A549 (cell line): ENCODE data around the gene FMNL2. TPM values are rescaled to one million over a fixed set of nuclear protein-coding genes. Genes with fewer than 3 reads are reported as not detected.

Source experiments
- ATAC-seq, 2 experiments: fragments of 200-7000 bp in 1 of 2; fragments of >200 bp in 1 of 2; cut with Nextera tagmentation in 1 of 2; cut with Tn5 transposase in 1 of 2; 3 replicates each; pipeline versions ENCODE4 v1.8.0 to v1.9.1; 2018 to 2020; ENCODE audit warnings: mild to moderate bottlenecking in 1 of 2, moderate library complexity in 1 of 2
- CTCF ChIA-PET: fragments of 300-600 bp; sonication (Branson Sonifier 250); formaldehyde crosslinking; extraction: SDS; loops from one replicate; lab custom pipeline; 2021; ENCODE audit warnings: antibody characterized with exemption, inconsistent platforms; lab: Yijun Ruan, JAX
- POLR2A ChIA-PET: fragments of 350-600 bp; formaldehyde crosslinking; extraction: SDS; loops from one replicate; lab custom pipeline; 2021; ENCODE audit warnings: antibody characterized with exemption, inconsistent platforms; lab: Yijun Ruan, JAX
- DNase-seq, 2 experiments: peaks; one replicate each; pipeline versions ENCODE4 v3.0.0 to v3.0.0-alpha.2; 2011 to 2016; ENCODE audit warnings: low read depth in 1 of 2, low spot score in 1 of 2
- FAIRE-seq: peaks from 2 replicates; lab custom pipeline; 2011; peaks lifted over from hg19 to GRCh38; lab: Jason Lieb, UNC
- H3K27ac ChIP-seq, 2 experiments: fragments of >200 bp; sonication (Bioruptor Twin); formaldehyde crosslinking; 3 replicates each; pipeline ENCODE4 v1.5.1; 2016 to 2017
- H3K4me1 ChIP-seq: fragments of >200 bp; sonication (Bioruptor Twin); formaldehyde crosslinking; 3 replicates; pipeline ENCODE4 v1.6.1; 2016
- H3K4me2 ChIP-seq: fragments of >200 bp; sonication (Bioruptor Twin); formaldehyde crosslinking; 3 replicates; pipeline ENCODE4 v1.6.1; 2016
- H3K4me3 ChIP-seq: fragments of >200 bp; sonication (Bioruptor Twin); formaldehyde crosslinking; 3 replicates; pipeline ENCODE4 v1.5.1; 2016
- H3K9me3 ChIP-seq: fragments of >200 bp; sonication (Bioruptor Twin); formaldehyde crosslinking; 3 replicates; pipeline ENCODE4 v1.6.1; 2016
- CBX2 ChIP-seq: fragments of 200-600 bp; sonication (generic); IDR thresholded peaks from 2 replicates; pipeline ENCODE4 v1.6.1; 2016; ENCODE audit warnings: low read depth, mild to moderate bottlenecking, borderline replicate concordance
- CEBPB ChIP-seq, 2 experiments: fragments of >200 bp in 1 of 2; sonication (Bioruptor Twin) in 1 of 2; formaldehyde crosslinking in 1 of 2; IDR thresholded peaks; 2 replicates each; pipeline ENCODE4 v1.6.1; 2012 to 2016
- CHD2 ChIP-seq: fragments of 150-350 bp; IDR thresholded peaks from 2 replicates; pipeline ENCODE4 v1.6.1; 2014; ENCODE audit warnings: low read length; ENCODE audit not compliant: partially characterized antibody
- CHD4 ChIP-seq: fragments of 200-600 bp; sonication (generic); IDR thresholded peaks from 2 replicates; pipeline ENCODE4 v1.6.1; 2016; ENCODE audit warnings: antibody characterized with exemption, mild to moderate bottlenecking, borderline replicate concordance
- EHF ChIP-seq: fragments of 250-450 bp; sonication (Bioruptor Pico); IDR thresholded peaks from 2 replicates; pipeline ENCODE4 v1.5.0; 2020; ENCODE audit warnings: mild to moderate bottlenecking
- EHMT2 ChIP-seq: fragments of 200-600 bp; sonication (generic); IDR thresholded peaks from 2 replicates; pipeline ENCODE4 v1.6.1; 2016; ENCODE audit warnings: antibody characterized with exemption, low read depth, mild to moderate bottlenecking, moderate library complexity
- EP300 ChIP-seq, 2 experiments: fragments of >200 bp; sonication (Bioruptor Twin); formaldehyde crosslinking; IDR thresholded peaks; 2 replicates in 1 of 2; 3 replicates in 1 of 2; pipeline ENCODE4 v1.6.1; 2016 to 2017
- FOSL2 ChIP-seq, 2 experiments: fragments of 450-650 bp in 1 of 2; fragments of >200 bp in 1 of 2; sonication (Bioruptor Twin) in 1 of 2; formaldehyde crosslinking; IDR thresholded peaks; 2 replicates each; pipeline versions ENCODE4 v1.5.0 to v1.6.1; 2016 to 2020; ENCODE audit warnings: mild to moderate bottlenecking in 1 of 2, moderate library complexity in 1 of 2
- GATA3 ChIP-seq: IDR thresholded peaks from 2 replicates; pipeline ENCODE4 v1.6.1; 2012; ENCODE audit warnings: borderline replicate concordance
- HDAC2 ChIP-seq: fragments of 200-600 bp; sonication (generic); IDR thresholded peaks from 2 replicates; pipeline ENCODE4 v1.6.1; 2016
- HEYL ChIP-seq: fragments of 250-450 bp; sonication (Bioruptor Pico); IDR thresholded peaks from 2 replicates; pipeline ENCODE4 v1.8.0; 2021; ENCODE audit warnings: mild to moderate bottlenecking, moderate library complexity
- HOXA7 ChIP-seq: fragments of 250-450 bp; sonication (Bioruptor Pico); IDR thresholded peaks from 2 replicates; pipeline ENCODE4 v1.5.0; 2020; ENCODE audit warnings: mild to moderate bottlenecking, moderate library complexity
- KDM5A ChIP-seq: fragments of 200-600 bp; sonication (generic); IDR thresholded peaks from 2 replicates; pipeline ENCODE4 v1.6.1; 2016; ENCODE audit warnings: antibody characterized with exemption, mild to moderate bottlenecking
- MAFK ChIP-seq: fragments of 450-650 bp; IDR thresholded peaks from 2 replicates; pipeline ENCODE4 v1.6.1; 2014; ENCODE audit not compliant: partially characterized antibody
- MAZ ChIP-seq: fragments of 150-350 bp; IDR thresholded peaks from 2 replicates; pipeline ENCODE4 v1.6.1; 2014; ENCODE audit warnings: antibody characterized with exemption, low read depth, low read length, borderline replicate concordance
- MYC ChIP-seq: IDR thresholded peaks from 2 replicates; pipeline ENCODE4 v1.6.1; 2012; ENCODE audit warnings: mild to moderate bottlenecking, inconsistent platforms, low read length, improper control_type of control experiment, borderline replicate concordance
- NPAS2 ChIP-seq: fragments of 250-450 bp; sonication (Bioruptor Pico); IDR thresholded peaks from 2 replicates; pipeline ENCODE4 v1.8.0; 2022; ENCODE audit warnings: mild to moderate bottlenecking, moderate library complexity, borderline replicate concordance
- POLR2A ChIP-seq: IDR thresholded peaks from 2 replicates; pipeline ENCODE4 v1.6.1; 2012; ENCODE audit warnings: mild to moderate bottlenecking, low read length
- POLR2AphosphoS2 ChIP-seq: conservative IDR thresholded peaks from 2 replicates; pipeline ENCODE4 v1.6.1; 2012; ENCODE audit warnings: low read length, improper control_type of control experiment, inconsistent platforms
- RAD21 ChIP-seq, 2 experiments: fragments of >200 bp in 1 of 2; sonication (Bioruptor Twin) in 1 of 2; formaldehyde crosslinking in 1 of 2; IDR thresholded peaks in 1 of 2; conservative IDR thresholded peaks in 1 of 2; 2 replicates in 1 of 2; 3 replicates in 1 of 2; pipeline ENCODE4 v1.6.1; 2012 to 2018; ENCODE audit warnings: inconsistent platforms in 1 of 2
- SREBF2 ChIP-seq: fragments of 450-650 bp; IDR thresholded peaks from 2 replicates; pipeline ENCODE4 v1.6.1; 2014; ENCODE audit warnings: mild to moderate bottlenecking, moderate library complexity
- TFCP2L1 ChIP-seq: fragments of 250-450 bp; sonication (Bioruptor Pico); IDR thresholded peaks from 2 replicates; pipeline ENCODE4 v1.5.0; 2021; ENCODE audit warnings: mild to moderate bottlenecking
- WGBS: methylation state at CpG from one replicate; pipeline ENCODE4 v1.1.6; 2017; ENCODE audit errors: missing lambda C conversion rate; 5-methylcytosine and 5-hydroxymethylcytosine counted together
- polyA plus RNA-seq, 4 experiments: library from polyadenylated mRNA; depleted of rRNA in 3 of 4; stranded (reverse); fragments of >200 nt; fragmentation: RNase III in 1 of 4; extraction: RNeasy Plus Mini Kit Qiagen cat#74134 plus additional on column Dnase treatment in 1 of 4; gene quantifications; 2 replicates in 3 of 4; 3 replicates in 1 of 4; pipeline ENCODE4 v1.2.3, GENCODE V29; 2011 to 2017
- TF ChIP-seq, protein P1 (sequence below): IDR thresholded peaks from 2 replicates; pipeline ENCODE4 v1.6.1; 2012; ENCODE audit warnings: low read depth, borderline replicate concordance
- TF ChIP-seq, protein P2 (sequence below): fragments of 450-650 bp; IDR thresholded peaks from 2 replicates; pipeline ENCODE4 v1.6.1; 2014; ENCODE audit warnings: antibody characterized with exemption
- TF ChIP-seq, protein P3 (sequence below): fragments of >200 bp; sonication (Bioruptor Twin); formaldehyde crosslinking; IDR thresholded peaks from 2 replicates; pipeline ENCODE4 v1.6.1; 2016
- TF ChIP-seq, protein P4 (sequence below): fragments of 250-450 bp; sonication (Bioruptor Pico); IDR thresholded peaks from 2 replicates; pipeline ENCODE4 v1.5.0; 2020; ENCODE audit warnings: low read depth, mild to moderate bottlenecking, moderate library complexity
- TF ChIP-seq, protein P5 (sequence below): fragments of >200 bp; sonication (Bioruptor Twin); formaldehyde crosslinking; IDR thresholded peaks from 3 replicates; pipeline ENCODE4 v1.5.1; 2016

FMNL2 gene
- polyA plus RNA-seq, 2 of the 4 experiments (the other 2 are of a cell fraction): 27.9 to 36.5 TPM

DNA sequence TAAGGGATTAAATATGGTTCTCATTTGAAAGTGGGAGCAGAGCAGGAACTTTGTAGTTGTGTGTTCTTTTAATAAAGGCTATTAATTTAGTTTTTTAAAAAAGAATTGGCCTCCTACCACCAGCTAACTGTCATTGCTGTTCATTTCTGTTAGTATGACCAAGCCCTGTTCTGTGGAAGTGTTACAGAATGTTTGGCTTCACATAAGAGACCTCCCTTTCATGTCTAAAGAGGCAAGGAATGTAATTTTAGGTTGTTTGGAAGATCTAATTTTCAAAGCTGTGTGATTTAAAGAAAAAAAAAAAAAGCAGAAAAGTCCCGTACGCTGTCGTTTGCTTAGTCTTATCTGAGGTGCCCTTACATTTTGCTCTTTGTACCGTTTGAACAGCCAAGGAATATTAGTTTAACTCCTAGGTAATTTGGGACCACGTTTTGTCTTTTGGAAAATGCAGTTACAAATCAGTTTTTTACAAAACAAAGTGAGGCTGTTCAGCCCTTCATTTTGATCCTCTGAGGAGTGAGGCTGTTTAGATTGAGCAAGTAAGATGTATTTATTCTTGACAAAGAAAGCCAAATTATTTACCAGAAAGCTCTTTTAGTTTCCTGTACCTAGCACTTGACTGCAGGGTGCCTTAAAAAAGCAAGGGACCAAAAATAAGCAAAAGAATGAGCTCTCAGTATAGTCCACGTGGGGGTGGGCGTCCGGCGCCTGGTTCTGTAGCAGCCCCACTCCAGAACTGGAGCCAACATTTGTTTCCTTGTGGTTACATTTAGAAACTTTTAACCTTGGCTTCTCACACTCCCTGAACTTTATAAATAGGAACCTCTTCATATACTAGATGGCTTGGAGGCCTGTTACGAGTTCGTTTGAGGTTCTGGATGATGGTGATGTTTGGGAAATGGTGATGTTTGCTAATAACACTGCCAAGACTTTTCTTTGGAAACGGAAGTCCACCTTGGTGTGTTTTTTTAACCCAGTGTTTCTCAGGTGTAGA lies 136.2 kb downstream of the FMNL2 start:
- POLR2A ChIA-PET: no interaction called here
- Histone ChIP-seq H3K4me2 (peak overlapping the region; percentile 74), H3K4me1 (peaks cover 98% of the 10 kb centered on the region), H3K27ac (peak overlapping the region; percentile 69 to 81; a peak in 5 of 6 replicates), H3K4me3 (no peak overlapping the region), H3K9me3 (no peaks in the 10 kb centered on the region)
- DNase-seq: no peak
- CTCF ChIA-PET: interaction anchor here (0.7 to 1.7 kb wide), 5 partner anchors 7 to 165 kb away, joined by 3 to 6 read pairs (median 3); no protein-coding TSS in a partner anchor
- TF ChIP-seq EHF (CRISPR knock-in tag) (no peak), CBX2 (no peak), SREBF2 (no peak), MAFK (no peak), RAD21 (conservative IDR thresholded peaks at IDR 0.05 in 1 of 2, IDR thresholded peaks at IDR 0.05 in 1 of 2) (no peak), CHD2 (no peak), HEYL (no peak), POLR2AphosphoS2 (no peak), GATA3 (no peak), MYC (no peak), KDM5A (no peak), CHD4 (no peak), CEBPB (IDR thresholded peaks at IDR 0.05) (no peak), TFCP2L1 (CRISPR knock-in tag) (no peak), HOXA7 (CRISPR knock-in tag) (no peak), HDAC2 (no peak), MAZ (no peak)
- TF ChIP-seq, protein P1, sequence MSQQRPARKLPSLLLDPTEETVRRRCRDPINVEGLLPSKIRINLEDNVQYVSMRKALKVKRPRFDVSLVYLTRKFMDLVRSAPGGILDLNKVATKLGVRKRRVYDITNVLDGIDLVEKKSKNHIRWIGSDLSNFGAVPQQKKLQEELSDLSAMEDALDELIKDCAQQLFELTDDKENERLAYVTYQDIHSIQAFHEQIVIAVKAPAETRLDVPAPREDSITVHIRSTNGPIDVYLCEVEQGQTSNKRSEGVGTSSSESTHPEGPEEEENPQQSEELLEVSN: no peak
- TF ChIP-seq, protein P2, sequence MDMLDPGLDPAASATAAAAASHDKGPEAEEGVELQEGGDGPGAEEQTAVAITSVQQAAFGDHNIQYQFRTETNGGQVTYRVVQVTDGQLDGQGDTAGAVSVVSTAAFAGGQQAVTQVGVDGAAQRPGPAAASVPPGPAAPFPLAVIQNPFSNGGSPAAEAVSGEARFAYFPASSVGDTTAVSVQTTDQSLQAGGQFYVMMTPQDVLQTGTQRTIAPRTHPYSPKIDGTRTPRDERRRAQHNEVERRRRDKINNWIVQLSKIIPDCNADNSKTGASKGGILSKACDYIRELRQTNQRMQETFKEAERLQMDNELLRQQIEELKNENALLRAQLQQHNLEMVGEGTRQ: no peak
- TF ChIP-seq, protein P3, sequence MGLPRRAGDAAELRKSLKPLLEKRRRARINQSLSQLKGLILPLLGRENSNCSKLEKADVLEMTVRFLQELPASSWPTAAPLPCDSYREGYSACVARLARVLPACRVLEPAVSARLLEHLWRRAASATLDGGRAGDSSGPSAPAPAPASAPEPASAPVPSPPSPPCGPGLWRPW: no peak
- FAIRE-seq: no peak
- no peak for ATAC-seq
- WGBS: 74% methylated on average over 12 of the region's 12 CpGs

DNA sequence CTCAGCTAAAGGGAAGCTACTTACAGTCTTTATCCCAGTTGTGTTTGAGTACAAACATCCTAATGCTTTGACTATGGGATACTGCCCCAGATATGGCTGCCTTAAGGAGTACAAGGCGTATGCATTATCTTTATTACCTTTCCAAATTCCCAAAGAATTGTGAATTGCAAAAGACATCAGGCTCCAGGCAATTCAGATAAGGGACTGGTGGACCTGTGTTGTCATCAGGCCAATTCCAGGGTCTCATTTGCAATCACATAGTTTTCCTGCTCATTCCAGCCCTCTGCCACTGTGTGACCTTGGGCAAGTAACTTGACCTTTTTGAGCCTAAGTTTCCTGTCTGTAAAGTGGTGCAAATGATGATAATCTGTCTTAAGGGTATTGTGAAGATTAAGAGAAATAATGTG lies 137.5 kb downstream of the FMNL2 start:
- peak overlapping the region; percentile 74 for H3K4me2 ChIP-seq
- DNase-seq (no peak), ATAC-seq (no peak), FAIRE-seq (no peak)
- CTCF ChIA-PET: interaction anchor here (1.7 kb wide), 1 partner anchor 12 kb away, joined by 6 read pairs; no protein-coding TSS in a partner anchor
- H3K9me3 ChIP-seq: no peaks in the 10 kb centered on the region
- TF ChIP-seq CEBPB (IDR thresholded peaks at IDR 0.05) (peak; percentile 53 to 69; a peak in 3 of 4 replicates), MAZ (no peak)
- TF ChIP-seq, all 56 proteins: peak for 1
- Histone ChIP-seq H3K27ac (peak overlapping the region; percentile 69 to 81), H3K4me3 (no peak overlapping the region), H3K4me1 (peaks cover 98% of the 10 kb centered on the region)
- POLR2A ChIA-PET: no interaction called here
- 85% methylated on average over 1 of the region's 1 CpG for WGBS

DNA sequence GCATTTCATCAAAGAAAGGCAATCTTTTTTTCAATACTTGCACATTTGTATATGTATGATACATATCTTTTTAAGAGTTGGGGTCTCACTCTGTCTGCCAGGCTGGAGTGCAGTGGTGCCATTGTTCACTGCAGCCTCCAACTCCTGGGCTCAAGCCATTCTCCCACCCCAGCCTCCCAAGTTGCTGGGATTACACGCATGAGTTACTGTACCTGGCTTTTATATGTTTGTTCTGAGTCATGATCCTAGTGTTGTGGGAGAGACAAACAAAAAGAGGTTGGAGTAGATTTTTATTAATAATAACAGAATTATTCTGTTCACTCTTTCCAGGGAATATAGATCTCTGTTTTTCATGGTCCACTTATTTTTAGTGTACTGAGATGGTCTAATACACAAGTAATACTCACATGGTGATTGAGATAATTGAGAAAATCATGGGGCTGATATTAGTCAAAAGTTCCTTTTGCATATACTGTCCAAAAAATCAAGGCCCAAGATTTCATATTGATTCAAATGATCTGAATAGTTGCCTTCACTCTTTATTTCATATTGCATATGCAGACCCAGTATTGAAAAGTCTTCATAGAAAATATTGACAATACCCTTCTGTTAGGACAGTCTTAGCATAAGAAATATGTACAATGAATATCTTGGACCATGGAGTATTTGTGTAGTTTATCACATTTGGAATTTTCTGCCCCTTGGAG lies 138.3 kb downstream of the FMNL2 start:
- 0% methylated on average over 1 of the region's 1 CpG for WGBS
- CTCF ChIA-PET: interaction anchor here (1.8 kb wide), 1 partner anchor 12 kb away, joined by 4 read pairs; no protein-coding TSS in a partner anchor
- DNase-seq (peak in 1 of 2 experiments; percentile 68), FAIRE-seq (no peak), ATAC-seq (peak; percentile 62 to 66; a peak in 4 of 6 replicates)
- H3K4me3 ChIP-seq: no peak overlapping the region
- peak overlapping the region; percentile 69 to 81 for H3K27ac ChIP-seq
- H3K4me2 ChIP-seq: peak overlapping the region; percentile 74
- POLR2A ChIA-PET: no interaction called here
- H3K9me3 ChIP-seq: no peaks in the 10 kb centered on the region
- H3K4me1 ChIP-seq: peaks cover 94% of the 10 kb centered on the region
- TF ChIP-seq EHMT2 (no peak), NPAS2 (CRISPR knock-in tag) (no peak), RAD21 (conservative IDR thresholded peaks at IDR 0.05 in 1 of 2, IDR thresholded peaks at IDR 0.05 in 1 of 2) (0 out of 5 replicates have a peak, but pooled peaks of 1 of the 2 experiments have one; percentile 19), CHD4 (no peak), HEYL (no peak), FOSL2 (IDR thresholded peaks at IDR 0.05) (no peak; the same call in 1 of the 2 replicates), FOSL2 (CRISPR knock-in tag; IDR thresholded peaks at IDR 0.05) (peak; percentile 66), EP300 (IDR thresholded peaks at IDR 0.05) (peak in 1 of 2 experiments; percentile 24; a peak in 1 of 5 replicates), POLR2A (no peak)
- TF ChIP-seq, protein P4, sequence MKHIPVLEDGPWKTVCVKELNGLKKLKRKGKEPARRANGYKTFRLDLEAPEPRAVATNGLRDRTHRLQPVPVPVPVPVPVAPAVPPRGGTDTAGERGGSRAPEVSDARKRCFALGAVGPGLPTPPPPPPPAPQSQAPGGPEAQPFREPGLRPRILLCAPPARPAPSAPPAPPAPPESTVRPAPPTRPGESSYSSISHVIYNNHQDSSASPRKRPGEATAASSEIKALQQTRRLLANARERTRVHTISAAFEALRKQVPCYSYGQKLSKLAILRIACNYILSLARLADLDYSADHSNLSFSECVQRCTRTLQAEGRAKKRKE: no peak
- TF ChIP-seq, protein P5, sequence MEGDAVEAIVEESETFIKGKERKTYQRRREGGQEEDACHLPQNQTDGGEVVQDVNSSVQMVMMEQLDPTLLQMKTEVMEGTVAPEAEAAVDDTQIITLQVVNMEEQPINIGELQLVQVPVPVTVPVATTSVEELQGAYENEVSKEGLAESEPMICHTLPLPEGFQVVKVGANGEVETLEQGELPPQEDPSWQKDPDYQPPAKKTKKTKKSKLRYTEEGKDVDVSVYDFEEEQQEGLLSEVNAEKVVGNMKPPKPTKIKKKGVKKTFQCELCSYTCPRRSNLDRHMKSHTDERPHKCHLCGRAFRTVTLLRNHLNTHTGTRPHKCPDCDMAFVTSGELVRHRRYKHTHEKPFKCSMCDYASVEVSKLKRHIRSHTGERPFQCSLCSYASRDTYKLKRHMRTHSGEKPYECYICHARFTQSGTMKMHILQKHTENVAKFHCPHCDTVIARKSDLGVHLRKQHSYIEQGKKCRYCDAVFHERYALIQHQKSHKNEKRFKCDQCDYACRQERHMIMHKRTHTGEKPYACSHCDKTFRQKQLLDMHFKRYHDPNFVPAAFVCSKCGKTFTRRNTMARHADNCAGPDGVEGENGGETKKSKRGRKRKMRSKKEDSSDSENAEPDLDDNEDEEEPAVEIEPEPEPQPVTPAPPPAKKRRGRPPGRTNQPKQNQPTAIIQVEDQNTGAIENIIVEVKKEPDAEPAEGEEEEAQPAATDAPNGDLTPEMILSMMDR: no peak
